Glomerular visceral epithelial cell (primary cell): ENCODE measurements around the gene LIPA.
A peak's percentile ranks its signal among the peaks of the same experiment; 100 is the strongest.
"Not testable (repeated sequence)": the region's sequence is repeated elsewhere in the genome, so short reads cannot be mapped to it uniquely, and the experiment has no call there.

Source experiments
- DNase-seq: peaks from one replicate; pipeline ENCODE4 v3.0.0-alpha.2; 2016; ENCODE audit errors: extremely low spot score

The LIPA gene

DNA sequence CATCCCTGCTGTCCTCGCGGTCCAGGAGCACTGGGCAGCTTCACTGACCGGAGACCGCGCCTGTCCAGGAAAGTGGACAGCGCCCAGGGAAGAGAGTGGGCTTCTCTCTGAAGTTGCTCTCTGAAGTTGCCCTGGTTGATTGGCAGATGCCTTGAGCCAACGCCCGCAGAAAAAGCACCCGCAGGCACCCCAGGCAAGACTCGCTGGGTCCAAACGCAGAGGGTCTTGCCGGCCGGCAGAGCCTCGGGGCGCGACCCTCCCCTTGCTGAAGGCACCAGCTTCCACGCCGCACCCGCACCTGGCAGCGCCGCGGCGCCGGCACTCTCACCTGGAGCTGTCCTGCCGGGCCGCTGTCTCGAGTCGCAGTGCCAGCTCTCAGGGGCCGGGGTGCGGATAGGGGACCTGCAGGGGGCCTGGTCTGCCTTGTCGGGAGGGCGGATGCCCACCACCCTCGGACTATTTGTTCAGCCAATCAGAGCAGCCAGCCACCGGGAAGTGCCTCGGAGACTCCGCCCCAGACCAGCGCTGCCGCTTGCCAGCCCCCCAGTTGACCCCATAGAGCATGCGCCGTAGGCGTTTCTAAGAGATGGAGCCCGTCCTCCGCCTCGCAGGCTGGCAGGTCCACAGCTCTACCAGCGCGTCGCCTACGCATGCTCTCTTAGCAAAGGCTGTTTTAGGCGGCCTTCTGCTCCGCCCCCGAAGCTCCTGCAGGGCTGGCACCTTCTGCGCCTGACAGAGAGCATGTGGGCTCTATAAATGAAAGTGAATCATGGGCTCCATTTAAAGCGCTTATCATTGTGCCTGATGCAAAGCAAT lies at the start of gene LIPA:
TSS of gene LIPA (minus strand) at position 367 of the 816 bp plus-strand sequence. CDS start 4,127 bp downstream, outside the sequence.
- DNase-seq: peak; percentile 99

DNA sequence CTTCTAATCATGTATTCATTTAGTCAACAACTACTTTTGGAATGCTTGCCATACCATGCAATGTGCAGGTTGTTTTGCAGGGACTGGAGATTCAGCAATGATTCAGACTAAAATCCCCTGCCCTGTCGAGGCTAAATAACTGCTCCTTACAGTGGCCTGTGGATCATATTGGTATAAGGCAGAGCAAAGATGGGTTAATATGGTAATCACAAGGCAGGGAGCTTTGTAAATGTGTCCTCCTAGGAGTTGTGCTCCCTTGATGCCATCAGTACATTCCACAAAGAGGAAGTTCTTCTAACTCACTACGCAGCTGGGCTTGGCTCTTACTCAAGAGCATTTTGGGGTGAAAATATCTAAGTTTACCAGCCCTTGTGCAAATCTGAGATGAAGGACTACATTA lies 49.7 kb upstream of the LIPA start:
- DNase-seq: peak; percentile 33

DNA sequence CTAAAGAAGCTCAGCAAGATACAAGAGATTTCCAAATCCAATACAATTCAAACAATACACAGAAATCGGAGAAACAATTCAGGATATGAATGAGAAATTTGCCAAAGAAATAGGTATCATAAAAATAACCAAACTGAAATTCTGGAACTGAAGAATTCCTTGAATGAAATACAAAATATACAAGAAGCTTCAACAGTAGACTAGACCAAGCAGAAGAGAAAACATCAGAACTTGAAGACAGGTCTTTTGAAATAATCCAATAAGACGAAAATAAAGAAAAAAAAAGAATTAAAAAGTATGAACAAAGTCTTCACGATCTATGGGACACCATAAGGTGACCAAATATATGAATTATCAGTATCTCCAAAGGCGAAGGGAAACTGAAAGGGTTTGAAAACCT lies 47.5 kb upstream of the LIPA start:
- DNase-seq: no peak

DNA sequence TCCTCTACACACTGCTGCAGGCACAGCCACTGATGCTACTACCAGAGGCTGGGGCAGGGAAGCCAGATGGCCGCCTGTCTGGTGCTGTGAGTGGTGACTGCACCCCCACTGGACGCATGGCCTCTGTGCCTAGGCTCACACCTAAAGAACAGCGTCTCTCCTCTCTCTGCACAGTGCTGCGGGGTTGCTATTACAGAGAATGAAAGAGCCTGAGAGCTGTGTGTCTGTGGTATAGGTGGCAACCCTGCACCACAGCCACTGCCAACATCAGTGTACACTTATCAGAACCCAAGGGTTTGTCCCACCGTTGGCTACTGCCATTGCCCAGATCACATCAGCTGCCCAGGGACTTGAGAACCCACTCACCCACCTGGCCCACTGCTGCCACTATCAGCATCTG lies 46.2 kb upstream of the LIPA start:
- DNase-seq: no peak

DNA sequence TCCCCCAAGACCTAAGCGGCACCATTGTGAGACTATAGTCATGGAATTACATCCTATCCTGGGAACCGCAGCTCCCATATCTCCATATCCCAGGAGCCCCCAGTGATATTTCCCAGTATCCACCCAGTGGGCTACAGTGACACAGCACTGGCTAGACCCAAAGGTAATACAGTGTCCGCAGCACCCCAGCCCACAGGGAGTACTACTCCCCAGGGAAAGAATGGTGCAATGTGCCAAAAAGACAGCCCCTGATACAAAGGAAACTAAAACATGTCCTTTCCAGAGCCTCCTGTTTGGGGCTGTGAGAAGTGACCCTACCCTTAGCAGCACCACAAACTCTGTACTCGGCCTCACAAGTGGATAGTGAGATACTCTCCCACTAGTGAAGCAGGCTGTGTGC lies 45.8 kb upstream of the LIPA start:
- no peak for DNase-seq

DNA sequence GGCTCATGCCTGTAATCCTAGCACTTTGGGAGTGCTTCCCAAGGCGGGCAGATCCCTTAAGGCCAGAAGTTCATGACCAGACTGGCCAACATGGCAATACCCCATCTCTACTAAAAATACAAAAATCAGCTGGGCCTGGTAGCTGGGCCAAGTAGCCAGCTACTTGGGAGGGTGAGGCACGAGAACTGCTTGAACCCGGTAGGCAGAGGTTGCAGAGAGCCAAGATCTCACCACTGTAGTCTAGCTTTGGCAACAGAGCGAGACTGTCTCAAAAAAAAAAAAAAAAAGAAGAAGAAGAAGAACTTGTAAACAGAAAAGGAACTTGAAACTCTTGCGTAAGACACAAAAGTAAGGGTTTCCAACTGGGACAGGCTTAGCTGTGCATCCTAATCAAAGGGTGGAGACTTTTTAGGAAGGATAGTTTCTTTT lies 44.7 kb upstream of the LIPA start:
- DNase-seq: no peak

DNA sequence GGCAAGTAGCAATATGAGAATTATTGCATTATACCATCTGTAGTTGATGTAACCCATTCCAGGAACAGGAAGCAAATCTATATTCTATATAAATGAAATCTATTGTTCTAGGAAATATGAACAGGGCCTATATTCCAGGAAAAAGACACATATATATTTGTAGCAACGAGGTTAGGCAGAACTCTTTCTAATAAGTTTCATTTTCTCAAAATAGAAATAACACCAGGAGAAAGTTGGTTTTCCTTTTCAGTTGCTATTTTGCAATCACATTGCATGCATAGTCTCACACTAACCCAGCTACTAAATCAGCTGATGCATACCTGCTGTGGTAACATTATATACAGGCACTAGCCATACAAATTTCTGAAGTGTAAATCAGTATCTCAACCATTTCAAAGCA lies 44.0 kb upstream of the LIPA start:
- DNase-seq: peak; percentile 21

DNA sequence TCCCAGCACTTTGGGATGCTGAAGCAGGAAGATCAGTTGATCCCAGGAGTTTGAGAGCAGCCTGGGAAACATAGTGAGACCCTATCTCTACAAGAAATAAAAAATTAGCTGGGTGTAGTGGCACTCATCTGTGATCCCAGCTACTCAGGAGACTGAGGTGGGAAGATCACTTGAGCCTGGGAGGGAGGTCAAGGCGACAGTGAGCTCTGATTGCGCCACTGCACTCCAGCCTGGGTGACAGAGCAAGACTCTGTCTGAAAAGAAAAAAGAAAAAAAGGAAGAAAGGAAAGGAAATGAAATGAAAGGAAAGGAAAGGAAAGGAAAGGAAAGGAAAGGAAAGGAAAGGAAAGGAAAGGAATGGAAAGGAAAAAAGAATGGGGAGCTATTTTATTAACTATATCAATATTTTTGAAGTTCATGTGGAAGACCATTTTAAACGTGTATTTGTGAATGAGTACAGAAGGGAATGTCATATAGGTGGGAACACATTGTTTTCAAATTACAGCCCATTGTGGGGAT lies 43.2 kb upstream of the LIPA start:
- DNase-seq: no peak

DNA sequence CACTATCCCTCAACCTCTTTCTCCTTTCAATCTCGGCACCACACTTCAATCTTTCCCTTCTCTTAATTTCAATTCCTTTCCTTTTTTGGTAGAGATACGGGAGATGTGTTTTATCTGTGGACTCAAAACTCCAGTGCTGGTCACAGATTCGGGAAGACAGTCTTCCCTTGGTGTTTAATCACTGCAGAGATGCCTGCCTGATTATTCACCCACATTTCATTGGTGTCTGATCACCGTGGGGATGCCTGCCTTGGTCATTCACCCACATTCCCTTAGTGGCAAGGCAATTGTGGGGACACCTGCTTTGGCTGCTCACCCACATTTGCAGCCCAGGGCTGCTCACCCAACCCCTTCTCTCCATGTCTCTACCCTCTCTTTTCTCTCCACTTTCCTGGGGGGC lies 33.7 kb upstream of the LIPA start:
- peak; percentile 69 for DNase-seq

DNA sequence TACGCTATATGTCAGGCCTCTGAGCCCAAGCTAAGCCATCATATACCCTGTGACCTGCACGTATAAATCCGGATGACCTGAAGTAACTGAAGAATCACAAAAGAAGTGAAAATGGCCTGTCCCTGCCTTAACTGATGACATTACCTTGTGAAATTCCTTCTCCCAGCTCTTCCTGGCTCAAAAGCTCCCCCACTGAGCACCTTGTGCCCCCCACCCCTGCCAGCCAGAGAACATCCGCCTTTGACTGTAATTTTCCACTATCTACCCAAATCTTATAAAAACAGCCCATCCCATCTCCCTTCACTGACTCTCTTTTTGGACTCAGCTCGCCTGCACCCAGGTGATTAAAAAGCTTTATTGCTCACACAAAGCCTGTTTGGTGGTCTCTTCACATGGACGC lies 33.1 kb upstream of the LIPA start:
- not testable (repeated sequence) for DNase-seq

DNA sequence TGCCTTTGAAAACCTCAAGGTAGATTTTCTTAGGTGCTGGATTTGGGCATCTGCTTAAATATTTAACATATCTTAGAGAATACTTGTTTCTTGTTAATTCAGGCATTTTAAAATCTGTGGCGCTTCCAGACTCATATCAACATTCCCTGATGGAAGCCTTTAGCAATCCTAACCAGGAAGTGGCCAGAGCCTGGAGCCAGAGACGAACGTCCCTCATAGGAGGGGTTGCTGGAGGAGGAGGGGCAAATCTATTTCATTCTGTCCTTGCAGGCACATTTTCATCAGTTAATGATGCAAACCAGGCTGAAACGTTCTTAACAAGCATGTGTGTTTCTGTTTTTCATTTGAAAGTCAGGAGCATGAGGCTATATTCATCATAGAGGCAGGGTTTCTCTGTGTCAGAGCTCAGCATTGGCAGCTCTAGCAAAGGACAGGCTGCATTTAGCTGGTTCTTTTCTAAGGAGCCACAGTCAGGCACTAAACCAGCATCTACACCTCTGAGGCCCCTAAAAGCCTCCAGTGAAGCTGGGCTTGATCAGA lies 32.4 kb upstream of the LIPA start:
- DNase-seq: peak; percentile 81

DNA sequence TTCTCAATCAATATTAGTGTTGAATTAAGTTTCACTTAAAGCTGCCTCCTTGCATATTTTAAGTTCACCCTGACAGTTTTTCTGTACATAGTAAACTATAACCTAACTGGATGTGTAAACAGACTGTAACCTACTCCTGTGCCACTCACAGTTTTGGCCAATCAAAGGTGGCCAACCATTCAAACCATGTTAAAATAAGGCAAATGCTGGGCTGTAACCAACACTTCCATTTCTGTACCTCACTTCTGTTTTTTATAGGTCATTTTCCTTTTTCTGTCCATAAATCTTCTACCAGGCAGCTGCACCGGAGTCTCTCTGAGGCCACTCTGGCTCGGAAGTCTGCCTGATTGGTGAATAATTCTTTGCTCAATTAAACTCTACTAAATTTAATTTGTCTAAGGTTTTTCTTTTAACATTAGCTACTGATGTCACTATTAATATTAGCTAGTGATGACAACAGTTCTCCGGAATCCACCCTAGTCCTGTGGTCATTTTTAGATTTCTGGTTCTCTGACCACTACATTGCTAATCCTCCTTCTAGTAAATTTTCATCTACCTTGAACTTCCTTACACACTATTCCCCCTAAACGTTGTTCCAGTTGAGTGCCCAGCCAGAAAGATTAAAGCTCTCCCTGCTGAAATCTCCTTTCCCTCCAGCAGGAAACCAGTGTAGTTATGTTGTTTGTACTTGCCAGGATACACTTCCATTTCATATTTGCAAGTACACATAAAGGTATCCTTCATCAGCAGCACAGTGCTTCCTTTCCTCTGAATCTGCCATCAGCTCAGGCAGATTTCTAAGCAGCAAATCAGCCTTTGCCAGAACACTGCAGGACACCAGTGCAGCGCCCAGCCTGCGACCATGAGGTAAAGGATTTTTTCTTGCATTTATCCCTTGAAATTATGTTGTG lies 31.7 kb upstream of the LIPA start:
- DNase-seq: peak; percentile 95

DNA sequence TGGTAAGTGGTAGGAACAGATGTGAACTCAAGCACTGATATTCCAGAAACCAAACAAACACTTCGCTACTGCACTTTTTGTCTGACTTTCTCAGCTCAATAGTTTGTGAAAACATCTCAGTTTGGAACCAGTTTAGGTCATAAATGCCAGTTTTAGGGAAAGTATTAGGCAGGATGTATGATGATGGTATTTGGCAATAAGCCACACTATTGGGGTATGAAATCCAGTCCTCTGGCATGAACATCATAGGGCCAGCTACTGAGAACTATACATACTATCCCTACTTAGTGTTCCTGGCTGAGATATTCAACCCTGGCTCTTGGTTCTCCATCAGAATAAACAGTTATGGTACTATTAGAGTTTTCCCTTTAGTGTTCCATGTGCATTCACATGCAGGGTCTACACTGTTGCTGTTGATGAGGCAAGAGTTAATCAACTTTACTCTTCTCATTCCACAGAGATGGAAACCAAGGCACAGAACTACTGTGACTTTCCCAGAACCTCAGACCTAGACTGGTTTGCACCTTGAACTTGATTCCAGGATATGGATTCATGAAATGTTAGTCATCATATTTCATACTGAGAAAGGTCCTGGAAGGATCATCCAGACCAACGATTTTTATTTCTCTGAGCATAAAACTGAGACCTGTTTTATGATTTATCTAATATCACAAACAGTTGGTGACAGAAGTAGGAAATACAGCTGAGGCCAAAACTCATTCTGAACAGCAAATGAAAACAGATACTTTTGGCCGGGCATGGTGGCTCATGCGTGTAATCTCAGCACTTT lies 30.2 kb upstream of the LIPA start:
- DNase-seq: peak; percentile 19

DNA sequence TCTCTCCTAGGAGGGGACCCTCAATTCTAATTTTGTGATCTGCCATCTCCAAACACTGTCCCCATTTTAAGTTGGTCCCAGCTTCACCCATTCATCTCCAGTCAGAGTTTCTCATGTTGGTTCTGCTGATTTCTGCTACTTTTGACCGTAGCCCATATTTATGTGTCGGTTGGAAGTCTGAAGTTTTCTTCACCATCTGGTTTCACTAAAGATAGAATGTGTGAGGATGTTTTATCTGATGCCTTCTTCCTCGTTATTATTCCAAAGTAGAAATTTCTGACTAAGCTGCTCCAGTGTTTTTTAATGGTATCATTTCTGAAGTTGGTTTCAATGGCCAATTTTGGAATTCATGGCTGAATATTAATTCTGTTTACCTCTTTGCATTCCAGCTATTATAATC lies 28.9 kb upstream of the LIPA start:
- no peak for DNase-seq

DNA sequence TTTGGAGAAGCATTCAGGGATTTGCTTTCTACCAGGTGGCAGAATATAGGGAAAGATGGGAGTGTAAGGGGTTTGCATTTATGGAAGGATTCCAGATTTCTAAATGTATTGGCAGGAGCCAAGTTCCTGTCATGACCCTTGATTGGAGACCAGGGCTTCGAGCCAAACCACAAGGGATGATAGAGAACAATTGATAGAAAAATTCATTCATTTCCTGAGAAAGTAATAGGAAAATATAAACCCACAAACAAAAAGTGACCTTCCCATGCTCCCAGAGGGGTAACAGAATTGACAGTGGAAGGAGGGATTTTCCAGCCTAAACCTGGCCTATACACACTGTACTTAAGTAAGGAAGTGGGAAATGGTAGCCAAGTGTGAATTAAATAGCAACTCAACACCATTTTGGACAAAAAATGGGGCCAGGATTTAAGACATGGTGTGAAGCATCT lies 27.9 kb upstream of the LIPA start:
- DNase-seq: peak; percentile 75

DNA sequence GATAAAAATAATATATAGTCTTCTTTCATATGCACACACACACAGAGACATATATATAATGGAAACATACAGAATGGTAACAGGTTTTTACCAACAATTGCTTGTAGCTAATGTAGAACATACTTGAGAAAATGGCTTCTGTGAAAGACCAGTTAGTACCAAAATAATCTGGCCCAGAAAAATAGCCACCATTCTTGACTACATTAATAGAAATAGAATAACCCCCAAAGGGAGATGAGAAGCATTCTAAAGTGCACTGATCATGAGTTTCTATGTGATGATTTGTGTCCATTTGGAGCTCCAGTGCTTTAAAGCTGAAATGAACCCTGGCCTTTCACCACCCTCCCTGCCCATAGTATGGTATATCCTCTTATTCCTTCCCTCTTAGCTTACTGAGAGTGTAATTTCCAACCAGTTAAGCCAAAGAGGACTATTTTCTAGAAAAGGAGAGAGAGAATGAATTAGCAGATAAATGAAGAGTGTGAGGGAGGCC lies 27.4 kb upstream of the LIPA start:
- no peak for DNase-seq

DNA sequence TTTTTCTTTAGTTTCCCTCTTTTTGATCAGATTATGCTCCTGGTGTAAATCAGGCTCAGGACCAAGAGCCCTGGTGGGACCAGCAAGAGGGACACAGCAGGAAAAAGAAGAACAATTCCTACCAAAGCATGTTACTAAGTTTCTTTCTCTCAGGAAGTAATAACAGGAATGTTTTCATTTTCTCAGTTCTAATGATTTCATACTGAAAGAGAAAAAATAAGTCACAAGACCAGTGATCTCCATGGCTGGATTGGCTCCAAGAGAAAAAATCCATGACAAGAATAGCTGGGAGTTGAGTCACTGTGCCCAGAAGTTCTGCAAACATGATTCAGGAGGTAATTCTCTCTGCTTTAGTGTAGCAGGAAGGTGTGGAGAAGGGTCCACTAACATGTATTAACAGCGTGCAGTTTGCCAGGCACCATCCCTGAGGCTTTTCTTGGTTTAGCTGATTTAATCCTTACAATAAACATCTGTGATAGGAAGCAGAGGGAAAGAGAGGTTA lies 26.5 kb upstream of the LIPA start:
- peak; percentile 97 for DNase-seq

DNA sequence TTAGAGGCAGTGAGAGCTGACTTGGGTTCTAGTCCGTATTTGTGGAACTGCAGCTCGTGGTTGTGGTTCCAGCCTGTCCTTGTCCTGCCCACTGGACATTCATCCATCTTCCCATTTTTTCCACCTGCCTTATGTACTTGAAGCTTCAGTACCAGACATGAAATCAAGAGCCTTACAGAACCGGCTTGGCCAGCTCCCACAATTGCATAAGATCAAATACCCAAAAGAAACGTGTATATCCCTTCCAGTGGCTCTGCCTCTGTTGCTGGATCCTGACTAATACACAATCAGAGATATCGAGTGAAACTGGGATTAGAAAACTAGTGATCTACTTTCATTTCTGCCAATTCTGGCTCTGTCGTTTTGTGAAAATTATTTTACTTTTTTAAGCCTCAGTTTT lies 23.8 kb upstream of the LIPA start:
- no peak for DNase-seq

DNA sequence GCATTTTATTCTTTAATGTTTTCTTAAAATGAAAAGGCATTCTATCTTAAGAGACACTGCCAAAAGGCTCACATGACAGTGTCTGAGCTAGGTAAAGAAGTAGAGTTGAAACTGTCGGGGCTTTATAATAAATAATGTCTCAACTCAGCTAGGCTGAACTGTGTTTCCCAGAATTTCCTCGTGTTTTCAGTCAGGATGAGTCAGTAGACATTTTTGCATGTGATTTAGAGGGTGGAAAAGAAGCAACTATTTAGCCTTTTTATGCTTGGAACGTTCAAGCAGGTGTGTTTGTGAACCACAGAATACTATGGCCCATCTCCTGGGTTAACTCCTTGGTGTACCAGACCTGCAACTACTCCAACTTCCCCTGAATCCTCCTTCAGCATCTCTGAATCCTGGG lies 23.4 kb upstream of the LIPA start:
- DNase-seq: peak; percentile 23

DNA sequence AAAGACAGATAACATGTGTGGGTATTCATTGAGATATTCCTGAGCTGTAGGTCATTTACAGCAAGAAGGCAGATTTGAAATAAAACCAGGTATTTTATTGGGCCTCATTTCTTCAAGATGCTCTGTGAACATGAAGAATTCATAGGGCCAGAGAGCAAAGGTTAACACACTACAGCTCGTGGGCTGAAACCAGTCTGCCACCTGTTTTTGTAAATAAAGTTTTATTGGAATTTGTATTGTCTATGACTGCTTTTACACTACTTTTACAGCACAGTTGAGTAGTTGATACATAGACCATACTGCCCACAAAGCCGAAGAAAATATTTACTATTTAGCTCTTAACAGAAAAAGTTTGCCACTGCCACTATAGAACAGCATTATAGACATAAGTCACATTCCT lies 22.1 kb upstream of the LIPA start:
- DNase-seq: no peak

DNA sequence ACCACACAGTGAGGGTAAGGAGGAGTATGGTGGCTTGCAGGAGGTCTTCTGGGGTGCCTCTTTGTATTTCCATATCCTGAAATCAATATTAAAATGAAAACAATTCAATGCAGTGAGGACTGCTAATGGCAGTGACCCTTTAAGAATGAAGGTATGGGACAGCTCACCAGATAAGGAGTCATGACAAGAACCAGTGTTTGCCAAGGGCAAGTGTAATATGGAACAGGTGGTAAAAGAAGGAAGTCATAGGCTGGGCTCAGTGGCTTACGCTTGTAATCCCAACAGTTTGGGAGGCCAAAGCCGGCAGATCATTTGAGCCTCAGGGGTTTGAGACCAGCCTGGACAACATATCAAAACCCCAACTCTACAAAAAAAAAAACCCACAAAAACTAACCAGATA lies 20.0 kb upstream of the LIPA start:
- DNase-seq: no peak
